ENCODE data around the gene MICAL2.
A peak's percentile ranks its signal among the peaks of the same experiment; 100 is the strongest.

Gene MICAL2, protein sequence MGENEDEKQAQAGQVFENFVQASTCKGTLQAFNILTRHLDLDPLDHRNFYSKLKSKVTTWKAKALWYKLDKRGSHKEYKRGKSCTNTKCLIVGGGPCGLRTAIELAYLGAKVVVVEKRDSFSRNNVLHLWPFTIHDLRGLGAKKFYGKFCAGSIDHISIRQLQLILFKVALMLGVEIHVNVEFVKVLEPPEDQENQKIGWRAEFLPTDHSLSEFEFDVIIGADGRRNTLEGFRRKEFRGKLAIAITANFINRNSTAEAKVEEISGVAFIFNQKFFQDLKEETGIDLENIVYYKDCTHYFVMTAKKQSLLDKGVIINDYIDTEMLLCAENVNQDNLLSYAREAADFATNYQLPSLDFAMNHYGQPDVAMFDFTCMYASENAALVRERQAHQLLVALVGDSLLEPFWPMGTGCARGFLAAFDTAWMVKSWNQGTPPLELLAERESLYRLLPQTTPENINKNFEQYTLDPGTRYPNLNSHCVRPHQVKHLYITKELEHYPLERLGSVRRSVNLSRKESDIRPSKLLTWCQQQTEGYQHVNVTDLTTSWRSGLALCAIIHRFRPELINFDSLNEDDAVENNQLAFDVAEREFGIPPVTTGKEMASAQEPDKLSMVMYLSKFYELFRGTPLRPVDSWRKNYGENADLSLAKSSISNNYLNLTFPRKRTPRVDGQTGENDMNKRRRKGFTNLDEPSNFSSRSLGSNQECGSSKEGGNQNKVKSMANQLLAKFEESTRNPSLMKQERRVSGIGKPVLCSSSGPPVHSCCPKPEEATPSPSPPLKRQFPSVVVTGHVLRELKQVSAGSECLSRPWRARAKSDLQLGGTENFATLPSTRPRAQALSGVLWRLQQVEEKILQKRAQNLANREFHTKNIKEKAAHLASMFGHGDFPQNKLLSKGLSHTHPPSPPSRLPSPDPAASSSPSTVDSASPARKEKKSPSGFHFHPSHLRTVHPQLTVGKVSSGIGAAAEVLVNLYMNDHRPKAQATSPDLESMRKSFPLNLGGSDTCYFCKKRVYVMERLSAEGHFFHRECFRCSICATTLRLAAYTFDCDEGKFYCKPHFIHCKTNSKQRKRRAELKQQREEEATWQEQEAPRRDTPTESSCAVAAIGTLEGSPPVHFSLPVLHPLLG

GRCh38 chr11:12110201-12110713, at the start of gene MICAL2:
Gene MICAL2, plus strand, starts transcription at chr11:12110590. Its CDS starts 51,566 bp downstream, at chr11:12162156.
- peak; percentile 50 for DNase-seq

GRCh38 chr11:12061851-12062560, 48.4 kb upstream of the MICAL2 start:
- no peak for DNase-seq

DNA sequence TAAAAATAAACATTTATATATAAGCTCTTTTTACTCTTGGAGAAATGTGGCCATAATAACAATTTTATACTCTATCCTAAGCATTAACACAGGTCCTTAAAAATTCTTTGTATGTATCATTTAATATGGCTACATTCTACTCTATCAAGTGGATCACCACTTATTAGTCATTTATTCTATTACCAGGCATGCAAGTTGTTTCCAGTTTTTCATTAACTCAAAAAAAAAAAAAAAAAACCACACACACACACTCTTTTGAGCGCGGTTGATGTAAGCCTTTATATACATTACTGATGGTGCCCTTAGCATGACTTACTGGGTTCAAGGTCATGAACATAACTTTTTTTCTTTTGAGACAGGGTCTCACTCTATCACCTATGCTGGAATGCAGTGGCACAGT, 47.1 kb upstream of the MICAL2 start:
- DNase-seq = no peak

GRCh38 chr11:12064136-12064953, 46.0 kb upstream of the MICAL2 start:
- no peak for DNase-seq

GRCh38 chr11:12064954-12065280, 45.5 kb upstream of the MICAL2 start:
- no peak for DNase-seq

DNA sequence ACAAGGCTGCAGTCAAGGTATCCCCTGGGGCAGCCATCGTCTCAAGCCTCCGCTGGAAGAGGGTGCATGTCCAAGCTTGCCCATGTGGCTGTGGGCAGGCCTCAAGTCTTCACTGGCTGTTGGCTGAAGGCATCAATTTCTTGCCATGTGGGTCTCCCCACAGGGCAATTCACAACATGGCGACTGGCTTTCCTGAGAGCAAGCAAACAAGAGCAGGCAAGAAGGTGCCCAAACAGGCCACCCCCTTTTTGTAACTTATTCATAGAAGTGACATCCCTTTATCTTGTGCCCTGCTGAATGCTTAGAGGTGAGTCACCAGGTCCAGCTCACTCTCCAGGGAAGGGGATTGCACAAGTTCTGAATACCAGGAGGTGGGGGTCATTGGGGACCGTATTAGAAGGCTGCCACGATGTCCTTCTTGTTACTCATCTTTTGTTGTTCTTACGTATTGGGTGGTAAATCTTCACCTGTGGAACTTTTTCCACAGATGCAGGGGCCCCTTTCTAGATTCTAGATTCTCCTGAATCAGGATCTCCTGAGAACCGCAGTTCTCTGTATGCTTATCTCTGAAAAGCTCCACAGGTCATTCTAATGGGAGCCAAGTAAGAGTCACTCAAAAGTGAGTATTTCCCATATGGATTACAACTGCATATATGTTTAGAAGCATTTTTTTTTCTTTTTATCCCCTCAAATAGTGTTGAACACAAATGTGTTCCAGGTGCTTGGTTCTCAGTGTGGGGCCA, 44.2 kb upstream of the MICAL2 start:
- no peak for DNase-seq

- no peak for DNase-seq
Measured at GRCh38 chr11:12066799-12067508, 43.4 kb upstream of the MICAL2 start.

DNA sequence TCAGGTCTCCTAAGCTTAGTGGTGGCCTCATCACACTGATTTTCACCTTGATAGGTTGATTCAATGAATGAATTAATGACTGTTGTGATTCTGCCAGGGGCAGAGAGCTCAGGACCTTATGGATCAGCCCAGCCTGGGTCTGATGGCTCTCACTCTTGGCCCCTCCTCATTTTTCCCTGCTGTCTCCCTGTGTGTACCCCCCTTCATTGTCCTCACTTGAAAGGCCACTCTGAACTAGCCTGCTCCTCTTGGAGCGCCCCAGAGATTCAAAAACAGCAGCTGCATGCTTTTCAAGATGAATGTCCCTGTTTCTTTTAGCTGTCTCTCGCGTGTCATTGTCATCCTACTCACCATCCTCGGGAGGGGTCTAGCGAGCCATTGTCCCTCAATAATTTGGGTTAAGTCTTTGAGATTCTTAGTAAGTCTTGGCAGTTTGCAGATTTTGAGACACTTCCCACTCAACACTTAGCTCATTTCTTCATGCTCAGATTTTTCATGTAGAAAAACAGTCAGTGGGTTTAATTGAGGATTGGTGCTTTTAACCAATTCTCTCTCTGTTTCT, 42.5 kb upstream of the MICAL2 start:
- DNase-seq = no peak

- DNase-seq = no peak
Measured at GRCh38 chr11:12069066-12069676, 41.2 kb upstream of the MICAL2 start.

GRCh38 chr11:12070446-12071267, 39.7 kb upstream of the MICAL2 start:
- no peak for DNase-seq

GRCh38 chr11:12071574-12071973, 38.8 kb upstream of the MICAL2 start:
- DNase-seq = no peak

DNA sequence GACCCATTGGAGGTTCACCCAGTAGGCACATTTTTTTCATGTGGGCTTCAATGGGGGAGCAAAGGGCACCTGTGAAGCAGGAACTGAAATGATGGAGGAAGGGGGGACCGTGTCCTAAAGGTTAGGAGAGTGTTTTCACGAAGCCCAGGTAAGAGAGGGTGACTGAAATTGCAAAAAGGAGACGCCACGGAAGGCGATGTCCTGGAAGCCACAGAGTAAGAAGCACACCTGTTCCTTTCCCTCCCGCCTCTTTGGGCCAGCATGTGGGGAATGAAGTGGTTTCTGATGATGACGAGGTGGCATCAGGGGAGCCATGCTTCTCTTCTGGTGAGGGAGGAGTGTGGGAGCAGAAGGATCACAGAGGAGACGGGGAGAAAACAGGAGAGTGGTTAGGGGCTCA, 37.0 kb upstream of the MICAL2 start:
- DNase-seq = no peak

DNA sequence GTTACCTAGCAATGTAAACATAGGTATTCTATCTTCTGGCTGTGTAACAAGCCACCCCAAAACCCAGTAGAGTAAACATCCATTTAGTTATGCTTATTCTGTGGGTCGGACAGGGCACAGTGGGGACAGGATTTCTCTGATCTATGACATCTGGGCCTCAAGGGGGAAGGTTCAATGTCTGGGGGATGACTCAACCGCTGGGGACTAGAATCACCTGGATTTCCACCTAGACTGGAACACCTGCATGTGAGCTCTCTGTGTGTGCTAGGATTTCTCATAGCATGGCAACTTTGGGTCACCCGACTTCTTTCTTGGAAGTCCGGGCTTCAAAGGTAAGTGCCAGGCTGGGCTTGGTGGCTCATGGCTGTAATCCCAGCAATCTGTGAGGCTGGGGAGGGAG, 36.5 kb upstream of the MICAL2 start:
- DNase-seq = no peak

GRCh38 chr11:12074529-12075195, 35.7 kb upstream of the MICAL2 start:
- no peak for DNase-seq

GRCh38 chr11:12075291-12075690, 35.1 kb upstream of the MICAL2 start:
- DNase-seq = no peak

DNA sequence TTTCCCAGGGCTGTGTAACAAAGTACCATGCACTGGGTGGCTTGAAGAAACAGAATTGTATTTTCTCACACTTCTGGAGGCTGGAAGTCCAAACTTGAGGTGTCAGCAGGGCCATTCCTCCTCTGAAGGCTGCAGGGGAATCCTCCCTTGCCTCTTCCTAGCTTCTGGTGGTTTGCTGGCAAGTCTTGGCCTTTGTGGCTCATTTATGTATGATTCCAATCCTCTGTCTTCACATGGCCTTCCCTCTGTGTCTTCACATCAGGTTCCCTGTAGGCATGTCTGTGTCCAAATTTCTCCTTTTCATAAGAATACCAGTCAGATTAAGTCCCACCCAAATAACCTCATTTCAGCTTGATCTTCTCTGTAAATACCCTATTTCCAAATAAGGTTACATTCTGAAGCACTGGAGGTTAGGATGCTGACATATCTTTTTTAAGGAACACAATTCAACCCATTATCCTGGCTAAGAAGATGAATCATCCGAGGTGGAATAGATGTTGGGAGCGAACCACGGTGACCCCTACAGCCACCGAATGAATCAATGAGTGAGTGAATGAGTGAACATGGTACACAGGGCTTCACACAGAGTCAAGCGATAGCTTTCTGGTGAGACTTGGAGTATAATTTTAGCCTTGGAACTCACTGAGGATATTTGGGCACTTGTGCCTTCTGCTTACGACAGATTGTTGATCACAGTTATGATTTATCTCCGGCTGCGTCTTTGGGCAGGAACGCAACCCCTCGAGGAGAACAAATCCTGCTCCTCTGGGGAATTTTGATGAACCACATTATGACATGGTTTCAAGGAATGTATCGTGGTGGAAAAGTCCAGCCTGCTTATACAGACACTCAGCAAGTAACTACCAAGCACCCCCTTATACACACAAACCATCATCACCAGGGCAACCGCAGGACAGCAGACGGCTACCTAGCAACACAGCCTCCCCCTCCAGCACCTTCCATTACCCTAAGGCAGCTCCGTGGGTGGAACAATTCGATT, 34.3 kb upstream of the MICAL2 start:
- DNase-seq = no peak
